Measurements from ENCODE around the gene APOA1. TPM values are rescaled to one million over a fixed set of nuclear protein-coding genes. Genes with fewer than 3 reads are reported as not detected.

Gene APOA1
- total and polyA plus RNA-seq, 2 of the 4 experiments (the other 2 are of a cell fraction), result 0.18 to 0.89 TPM

DNA sequence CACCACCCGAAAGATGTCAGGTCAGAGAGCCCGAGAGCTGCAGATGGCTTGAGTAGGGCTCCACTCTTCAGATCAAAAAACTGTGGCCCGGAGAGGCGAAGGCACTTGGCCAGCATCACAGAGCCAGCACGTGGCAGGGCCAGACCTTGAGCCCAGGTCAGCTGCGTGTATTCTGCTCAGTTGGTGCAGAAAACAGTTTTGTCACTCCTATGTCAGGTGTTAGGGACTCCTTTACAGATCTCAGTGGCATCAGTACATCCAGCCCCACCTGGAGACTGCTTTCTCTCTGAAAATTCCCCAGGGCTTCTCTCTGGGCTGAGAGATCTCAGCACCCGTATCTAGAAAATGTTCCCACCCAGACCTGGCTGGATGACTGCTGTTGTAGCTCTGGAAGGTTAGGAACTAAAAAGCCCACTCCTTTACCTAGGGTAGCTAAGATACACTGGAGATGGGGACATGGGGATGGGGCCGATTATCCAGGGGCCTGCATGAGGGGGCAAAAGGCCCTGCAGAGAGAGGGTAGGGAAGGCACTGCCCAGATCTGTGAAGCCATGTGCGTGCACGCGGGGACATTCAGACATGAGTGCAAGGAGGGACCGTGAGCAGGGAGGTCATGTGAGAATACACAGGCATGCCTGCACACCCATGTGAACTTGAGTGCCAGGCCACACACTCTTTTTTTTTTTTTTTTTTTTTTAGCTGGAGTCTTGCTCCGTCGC lies 3.4 kb downstream of the APOA1 start:
- CTCF ChIA-PET, result no interaction called here
- Histone ChIP-seq H2AK9ac (replicated peaks; ENCODE audit: low read depth, low read length, poor library complexity) (no peak overlapping the region), H2BK5ac (ENCODE audit: low read depth, low read length, poor library complexity, severe bottlenecking) (no peak overlapping the region), H3K9me3 (ENCODE audit: control insufficient read depth, insufficient read depth, low read length) (no peaks in the 10 kb centered on the region), H2BK15ac (ENCODE audit: low read depth, low read length) (no peak overlapping the region), H3K4me3 (ENCODE audit: insufficient read depth, low read depth, low read length) (no peak overlapping the region), H2AFZ (replicated peaks; ENCODE audit: low read length, poor library complexity) (no peak overlapping the region), H3K79me1 (ENCODE audit: low read depth in 1 of 2, low read length in 2 of 2) (no peaks in the 10 kb centered on the region), H2BK20ac (ENCODE audit: low read depth, low read length) (no peak overlapping the region), H2BK120ac (ENCODE audit: low read depth, low read length) (no peak overlapping the region), H2AK5ac (ENCODE audit: low read depth, low read length) (no peak overlapping the region), H3K36me3 (ENCODE audit: control insufficient read depth, insufficient read depth, low read length) (no peaks in the 10 kb centered on the region), H3K9ac (ENCODE audit: low read depth, low read length) (no peak overlapping the region), H3K4me2 (ENCODE audit: low read depth, low read length) (no peak overlapping the region), H4K5ac (ENCODE audit: low read depth, low read length) (no peak overlapping the region), H3K27me3 (ENCODE audit: control insufficient read depth, insufficient read depth, low read length) (peaks cover 5% of the 10 kb centered on the region; the same call in 1 of the 2 replicates), H3K4me1 (ENCODE audit: control insufficient read depth, insufficient read depth, low read length) (peaks cover 7% of the 10 kb centered on the region; the same call in 1 of the 2 replicates), H3K56ac (ENCODE audit: extremely low read depth, insufficient read depth, low read length) (no peak overlapping the region), H3K23ac (ENCODE audit: low read depth, low read length) (no peak overlapping the region), H4K20me1 (ENCODE audit: insufficient read depth, low read length) (no peaks in the 10 kb centered on the region), H3K18ac (ENCODE audit: low read depth, low read length) (no peak overlapping the region), H4K8ac (ENCODE audit: low read depth in 2 of 2, low read length in 2 of 2) (no peak overlapping the region), H3K27ac (ENCODE audit: insufficient read depth, low read length) (no peak overlapping the region), H3K4ac (ENCODE audit: low read depth, low read length) (no peak overlapping the region), H3K14ac (replicated peaks; ENCODE audit: low read depth, low read length) (no peak overlapping the region), H4K91ac (ENCODE audit: insufficient read depth, low read depth, low read length) (no peak overlapping the region), H3K9me1 (ENCODE audit: insufficient read depth, low read length) (no peaks in the 10 kb centered on the region; the same call in 1 of the 2 replicates)
- WGBS, 2 experiments (ENCODE audit: extremely low coverage in 2 of 2, insufficient read length in 1 of 2), result 81% methylated on average over 4 of the region's 14 CpGs; no CpG with 5 or more reads in 1 of the 2 experiments
- ATAC-seq (ENCODE audit: low read depth) (no peak), DNase-seq (no peak)
- intact Hi-C loops (cut with micrococcal nuclease) (no loop called here), dilution Hi-C loops (cut with HindIII; ENCODE audit: low sequenced_read_pairs, unreplicated experiment) (no loop called here), in situ Hi-C loops (cut with MboI; ENCODE audit: low sequenced_read_pairs) (no loop called here)
- TF ChIP-seq, protein P1, sequence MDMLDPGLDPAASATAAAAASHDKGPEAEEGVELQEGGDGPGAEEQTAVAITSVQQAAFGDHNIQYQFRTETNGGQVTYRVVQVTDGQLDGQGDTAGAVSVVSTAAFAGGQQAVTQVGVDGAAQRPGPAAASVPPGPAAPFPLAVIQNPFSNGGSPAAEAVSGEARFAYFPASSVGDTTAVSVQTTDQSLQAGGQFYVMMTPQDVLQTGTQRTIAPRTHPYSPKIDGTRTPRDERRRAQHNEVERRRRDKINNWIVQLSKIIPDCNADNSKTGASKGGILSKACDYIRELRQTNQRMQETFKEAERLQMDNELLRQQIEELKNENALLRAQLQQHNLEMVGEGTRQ (IDR thresholded peaks at IDR 0.05; ENCODE audit: low read depth, low read length), result no peak
- TF ChIP-seq MAZ (IDR thresholded peaks at IDR 0.05; ENCODE audit: borderline replicate concordance, low read depth, low read length), result no peak
- TF ChIP-seq MXI1 (IDR thresholded peaks at IDR 0.05; ENCODE audit: borderline replicate concordance, low read depth, low read length), result no peak
- no peak for TF ChIP-seq SMC3 (IDR thresholded peaks at IDR 0.05; ENCODE audit: low read depth, low read length)
- TF ChIP-seq BHLHE40 (IDR thresholded peaks at IDR 0.05; ENCODE audit: low read depth, low read length), result no peak
- no peak for TF ChIP-seq RAD21 (IDR thresholded peaks at IDR 0.05; ENCODE audit: low read length)
- no peak for TF ChIP-seq MAFK (IDR thresholded peaks at IDR 0.05; ENCODE audit: low read depth, low read length)
- TF ChIP-seq POLR2A (IDR thresholded peaks at IDR 0.05; ENCODE audit: low read depth, low read length), result no peak
- no peak for TF ChIP-seq CEBPB (IDR thresholded peaks at IDR 0.05; ENCODE audit: low read depth, low read length)
- TF ChIP-seq, protein P2, sequence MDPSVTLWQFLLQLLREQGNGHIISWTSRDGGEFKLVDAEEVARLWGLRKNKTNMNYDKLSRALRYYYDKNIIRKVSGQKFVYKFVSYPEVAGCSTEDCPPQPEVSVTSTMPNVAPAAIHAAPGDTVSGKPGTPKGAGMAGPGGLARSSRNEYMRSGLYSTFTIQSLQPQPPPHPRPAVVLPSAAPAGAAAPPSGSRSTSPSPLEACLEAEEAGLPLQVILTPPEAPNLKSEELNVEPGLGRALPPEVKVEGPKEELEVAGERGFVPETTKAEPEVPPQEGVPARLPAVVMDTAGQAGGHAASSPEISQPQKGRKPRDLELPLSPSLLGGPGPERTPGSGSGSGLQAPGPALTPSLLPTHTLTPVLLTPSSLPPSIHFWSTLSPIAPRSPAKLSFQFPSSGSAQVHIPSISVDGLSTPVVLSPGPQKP (IDR thresholded peaks at IDR 0.05; ENCODE audit: borderline replicate concordance, low read depth, low read length), result no peak
- TF ChIP-seq RCOR1 (IDR thresholded peaks at IDR 0.05; ENCODE audit: insufficient replicate concordance, low read length), result no peak
- TF ChIP-seq CHD1 (IDR thresholded peaks at IDR 0.05; ENCODE audit: low read depth, low read length), result no peak
- TF ChIP-seq, protein P3, sequence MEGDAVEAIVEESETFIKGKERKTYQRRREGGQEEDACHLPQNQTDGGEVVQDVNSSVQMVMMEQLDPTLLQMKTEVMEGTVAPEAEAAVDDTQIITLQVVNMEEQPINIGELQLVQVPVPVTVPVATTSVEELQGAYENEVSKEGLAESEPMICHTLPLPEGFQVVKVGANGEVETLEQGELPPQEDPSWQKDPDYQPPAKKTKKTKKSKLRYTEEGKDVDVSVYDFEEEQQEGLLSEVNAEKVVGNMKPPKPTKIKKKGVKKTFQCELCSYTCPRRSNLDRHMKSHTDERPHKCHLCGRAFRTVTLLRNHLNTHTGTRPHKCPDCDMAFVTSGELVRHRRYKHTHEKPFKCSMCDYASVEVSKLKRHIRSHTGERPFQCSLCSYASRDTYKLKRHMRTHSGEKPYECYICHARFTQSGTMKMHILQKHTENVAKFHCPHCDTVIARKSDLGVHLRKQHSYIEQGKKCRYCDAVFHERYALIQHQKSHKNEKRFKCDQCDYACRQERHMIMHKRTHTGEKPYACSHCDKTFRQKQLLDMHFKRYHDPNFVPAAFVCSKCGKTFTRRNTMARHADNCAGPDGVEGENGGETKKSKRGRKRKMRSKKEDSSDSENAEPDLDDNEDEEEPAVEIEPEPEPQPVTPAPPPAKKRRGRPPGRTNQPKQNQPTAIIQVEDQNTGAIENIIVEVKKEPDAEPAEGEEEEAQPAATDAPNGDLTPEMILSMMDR (conservative IDR thresholded peaks at IDR 0.05; ENCODE audit: low read depth, low read length), result no peak
- no peak for TF ChIP-seq RFX5 (IDR thresholded peaks at IDR 0.05; ENCODE audit: low read depth, low read length)
- TF ChIP-seq NFE2L2 (IDR thresholded peaks at IDR 0.05; ENCODE audit: low read depth, low read length), result no peak
- TF ChIP-seq FOS (IDR thresholded peaks at IDR 0.05; ENCODE audit: low read depth, low read length), result no peak
- no TSS peak for BruUV-seq (replicated peaks)
- POLR2A ChIA-PET (ENCODE audit: unreplicated experiment), result no interaction called here

Data from IMR-90 (cell line).